Ureter (tissue), 1 donor: Measurements from ENCODE around the gene BORCS6. TPM values are rescaled to one million over a fixed set of nuclear protein-coding genes. Genes with fewer than 3 reads are reported as not detected.
"Not testable (repeated sequence)": the region's sequence is repeated elsewhere in the genome, so short reads cannot be mapped to it uniquely, and the experiment has no call there.

Experiments used
- DNase-seq: peaks from one replicate; pipeline ENCODE4 v3.0.0-alpha.2; 2020; ENCODE audit warnings: low spot score
- total RNA-seq: library from RNA; stranded (reverse); gene quantifications from one replicate; pipeline ENCODE4 v1.2.4, GENCODE V29; 2023
- donor health status: DM: yes; HTN: yes; CAD: no.

BORCS6 gene
- total RNA-seq, 1 donor from 2014 or later: 7.1 TPM

GRCh38 chr17:8173056-8173870, 16.7 kb downstream of the BORCS6 start:
- no peak for DNase-seq

DNA sequence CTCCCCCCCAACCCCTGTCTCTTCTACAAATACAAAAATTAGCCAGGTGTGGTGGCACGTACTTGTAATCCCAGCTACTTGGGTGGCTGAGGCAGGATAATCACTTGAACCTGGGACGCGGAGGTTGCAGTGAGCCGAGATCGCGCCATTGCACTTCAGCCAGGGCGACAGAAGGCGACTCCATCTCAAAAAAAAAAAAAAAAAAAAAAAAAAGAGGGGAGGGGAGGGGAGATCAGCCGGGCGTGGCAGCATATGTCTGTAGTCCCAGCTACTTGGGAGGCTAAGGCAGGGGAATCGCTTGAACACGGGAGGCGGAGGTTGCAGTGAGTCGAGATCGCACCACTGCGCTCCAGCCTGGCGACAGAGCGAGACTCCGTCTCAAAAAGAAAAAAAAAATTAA, 19.8 kb downstream of the BORCS6 start:
- DNase-seq: not testable (repeated sequence)

GRCh38 chr17:8167526-8167925, 22.5 kb downstream of the BORCS6 start:
- DNase-seq: no peak

DNA sequence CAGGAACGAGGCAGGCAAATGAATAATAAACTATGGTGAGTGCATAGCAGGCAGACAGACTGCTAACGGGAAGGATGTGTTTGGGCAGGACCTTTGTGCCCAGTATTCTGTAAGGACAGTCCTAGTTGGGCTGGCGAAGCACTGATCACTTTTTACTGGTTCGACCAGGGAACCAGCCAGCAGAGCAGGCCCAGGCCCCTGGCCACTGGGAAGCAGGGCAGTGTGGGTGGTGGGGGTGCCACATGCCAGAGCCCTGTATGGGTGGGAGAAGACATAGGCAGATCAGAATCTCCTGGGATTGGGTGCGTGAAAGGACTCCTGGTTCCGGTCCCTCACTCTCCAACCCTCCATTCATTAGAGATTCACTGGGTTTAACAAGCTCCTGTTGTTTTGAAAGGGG, 23.2 kb downstream of the BORCS6 start:
- no peak for DNase-seq

- no peak for DNase-seq
Measured at GRCh38 chr17:8164815-8165131, 25.2 kb downstream of the BORCS6 start.

DNA sequence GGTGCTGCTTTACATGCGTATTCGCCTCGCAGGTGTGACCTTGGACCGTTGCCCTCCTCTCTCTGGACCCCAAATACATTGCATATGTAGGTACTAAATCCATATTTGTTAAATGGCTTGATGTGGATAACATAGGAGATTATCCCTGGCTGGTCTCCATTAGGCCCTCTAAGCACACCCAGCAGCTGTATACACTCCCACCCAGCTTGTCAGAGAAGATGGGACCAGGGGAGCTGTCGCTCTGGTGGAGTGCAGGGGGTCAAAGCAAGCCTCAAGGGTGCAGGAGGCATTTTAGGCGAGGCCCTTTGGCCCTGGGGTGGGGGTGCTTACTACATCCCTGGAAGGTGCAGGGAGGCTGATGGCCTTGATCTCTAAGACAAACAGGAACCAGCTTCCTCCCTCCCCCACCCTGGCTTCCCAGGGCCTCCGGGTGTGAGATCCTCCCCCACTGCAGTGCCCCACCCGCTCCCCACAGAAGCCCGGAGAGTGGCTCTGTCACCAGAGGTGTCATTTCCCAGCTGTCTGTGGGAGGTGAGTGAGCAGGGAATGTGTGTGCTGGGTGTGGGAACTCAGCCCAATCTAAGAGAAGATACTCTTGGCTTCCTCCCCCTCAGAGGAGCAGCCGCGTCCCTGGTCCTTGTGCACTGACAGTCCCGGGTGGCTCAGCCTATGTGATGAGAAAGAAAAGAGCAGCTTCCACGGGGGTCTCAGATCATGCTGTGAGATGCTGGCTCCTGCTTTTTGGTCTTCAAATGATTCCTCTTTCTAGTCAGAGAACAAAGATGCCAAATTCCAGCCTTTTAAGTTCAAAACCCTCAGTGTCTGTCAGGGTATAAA, 25.8 kb downstream of the BORCS6 start:
- peak; percentile 81 for DNase-seq

DNA sequence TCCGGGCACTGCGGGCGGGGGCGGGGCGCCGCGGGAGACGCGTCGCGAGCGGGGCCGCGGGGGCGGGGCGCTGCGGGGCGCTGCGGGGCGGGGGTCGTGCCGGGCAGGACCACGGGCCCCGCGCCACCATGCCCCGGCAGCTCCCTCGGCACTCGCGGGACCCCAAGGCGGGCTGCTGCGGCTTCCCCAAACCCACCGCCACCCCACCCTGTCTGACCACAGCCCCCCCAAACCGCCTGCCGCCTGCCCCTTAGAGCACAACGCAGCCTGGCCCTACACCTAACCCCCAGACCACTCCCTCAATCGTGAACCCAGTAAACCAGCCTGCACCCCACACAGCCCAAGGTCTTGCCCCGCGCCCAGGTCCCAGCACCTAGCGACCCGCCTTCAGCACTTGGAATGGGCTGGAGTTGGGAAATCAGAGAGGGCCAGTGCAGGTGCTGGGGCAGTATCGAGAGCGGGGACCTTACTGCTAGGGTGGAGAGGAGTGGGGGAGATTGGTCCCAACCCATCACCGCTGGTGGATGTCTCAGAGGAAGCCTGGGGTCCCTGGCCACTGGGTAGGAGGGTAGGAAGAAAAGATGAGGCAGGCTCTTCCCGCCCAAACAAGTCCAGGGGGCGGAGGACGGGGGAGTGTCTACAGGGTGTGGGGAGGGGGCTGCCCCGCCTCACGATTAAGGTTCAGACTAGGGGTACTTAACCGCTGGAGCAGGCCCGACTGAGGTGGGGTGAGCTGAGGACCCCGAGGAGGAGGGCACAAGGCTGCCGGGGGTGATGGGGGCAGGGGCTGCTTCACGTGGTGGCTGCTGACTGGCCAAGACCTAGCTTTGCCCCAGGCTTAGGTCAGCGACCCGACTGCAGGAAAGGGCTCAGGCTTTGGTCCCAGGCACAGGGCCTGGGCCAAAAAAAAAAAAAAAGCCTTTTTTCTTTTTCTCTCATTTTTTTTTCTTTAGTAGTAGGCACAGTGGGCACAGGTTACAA, 26.7 kb downstream of the BORCS6 start:
- no peak for DNase-seq

DNA sequence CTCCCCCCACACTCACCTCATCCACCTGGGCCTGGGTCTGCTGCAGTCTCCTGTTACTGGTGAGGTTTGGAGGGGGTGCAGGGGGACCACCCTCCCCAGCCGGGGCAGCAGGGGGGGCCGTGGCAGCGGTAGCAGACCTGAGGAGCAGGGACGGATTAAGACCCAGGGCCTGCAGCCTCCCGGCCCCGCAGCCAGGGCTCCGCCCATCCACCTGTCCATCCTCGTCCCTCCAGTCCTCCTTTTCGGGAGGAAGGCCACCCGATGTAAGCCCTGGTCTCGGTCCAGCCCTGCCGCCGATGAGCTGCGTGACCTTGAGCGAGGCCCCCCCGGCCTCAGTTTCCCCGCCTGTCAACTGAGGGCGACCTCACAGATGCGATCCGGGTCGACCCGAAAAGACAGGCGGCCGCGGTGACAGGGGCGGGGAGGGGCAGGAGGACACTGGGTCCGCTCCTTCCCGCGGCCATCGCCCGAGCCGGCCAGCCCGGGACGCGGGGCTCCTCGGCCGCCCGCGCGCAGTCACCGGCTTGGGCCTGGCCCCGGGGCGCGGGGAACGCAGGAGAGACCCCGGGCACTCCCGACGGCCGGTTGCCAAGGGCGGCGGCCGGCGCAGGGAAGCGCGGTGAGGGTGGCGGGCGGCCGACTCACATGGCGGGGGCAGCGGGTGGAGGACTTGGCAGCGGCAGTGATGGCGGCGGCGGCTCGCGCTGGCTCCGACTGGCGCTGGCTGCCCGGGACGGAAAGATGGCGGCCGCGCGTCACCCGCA, 27.6 kb downstream of the BORCS6 start, which contains the start of gene VAMP2:
Gene VAMP2, minus strand, starts transcription at position 716 of the 764 bp plus-strand sequence. Its CDS starts 69 bp downstream, at position 647.
- peak; percentile 88 for DNase-seq

DNA sequence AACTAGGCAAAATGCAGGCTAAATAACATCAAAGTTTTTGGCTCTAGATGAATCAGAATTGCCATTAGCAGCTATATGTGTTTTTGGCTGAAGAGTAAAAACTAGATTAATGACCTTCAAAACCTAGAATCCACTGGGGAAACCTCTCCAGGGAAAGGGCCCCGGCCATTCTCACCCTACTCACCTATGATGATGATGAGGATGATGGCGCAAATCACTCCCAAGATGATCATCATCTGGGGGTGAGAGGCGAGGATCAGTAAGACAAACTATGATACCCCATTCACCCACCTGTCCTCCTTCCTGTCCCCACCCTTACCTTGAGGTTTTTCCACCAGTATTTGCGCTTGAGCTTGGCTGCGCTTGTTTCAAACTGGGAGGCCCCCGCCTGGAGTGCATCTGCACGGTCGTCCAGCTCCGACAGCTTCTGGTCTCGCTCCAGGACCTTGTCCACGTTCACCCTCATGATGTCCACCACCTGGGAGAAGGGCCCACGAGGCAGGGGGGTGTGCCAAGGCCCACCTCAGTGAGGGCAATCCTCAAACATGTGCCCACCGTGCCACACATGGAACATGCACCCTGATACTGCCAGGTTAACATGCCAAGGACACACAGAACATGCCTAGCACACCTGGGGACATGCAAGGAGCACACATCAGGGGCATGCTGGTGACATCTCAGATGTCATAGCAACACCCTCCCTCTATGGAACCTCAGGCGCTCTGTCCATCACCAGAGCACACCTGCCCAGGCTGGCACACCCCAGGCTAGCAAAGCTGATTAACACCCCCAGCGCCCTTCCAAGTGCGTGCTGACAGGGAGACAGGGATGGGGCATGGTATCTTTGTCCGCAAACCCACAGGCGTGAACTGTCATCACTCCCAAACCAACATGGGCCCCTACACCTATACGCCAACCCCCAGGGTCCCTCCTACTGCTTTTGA, 28.4 kb downstream of the BORCS6 start:
- no peak for DNase-seq

DNA sequence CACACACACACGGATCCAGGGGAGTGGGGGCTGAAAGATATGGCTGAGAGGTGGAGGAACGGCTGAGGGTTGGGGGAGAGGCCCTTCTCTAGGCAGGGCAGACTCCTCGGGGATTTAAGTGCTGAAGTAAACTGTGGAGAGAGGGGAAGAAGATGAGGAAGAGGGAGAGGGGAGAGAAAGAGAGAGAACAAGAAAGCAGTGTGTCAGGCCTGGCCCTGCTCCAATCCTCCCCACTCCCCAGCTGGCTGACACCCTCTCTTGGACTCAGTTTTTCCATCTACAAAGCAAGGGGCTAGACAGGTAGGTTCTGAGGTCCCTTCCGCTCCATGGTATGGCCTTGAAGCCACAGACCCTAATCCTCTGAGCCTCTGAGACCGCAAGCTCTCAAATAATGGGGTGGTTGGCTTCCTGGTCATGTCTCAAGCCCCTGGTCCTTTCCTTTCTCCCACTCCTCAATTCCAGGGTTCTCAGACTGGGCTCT, 29.2 kb downstream of the BORCS6 start:
- no peak for DNase-seq

DNA sequence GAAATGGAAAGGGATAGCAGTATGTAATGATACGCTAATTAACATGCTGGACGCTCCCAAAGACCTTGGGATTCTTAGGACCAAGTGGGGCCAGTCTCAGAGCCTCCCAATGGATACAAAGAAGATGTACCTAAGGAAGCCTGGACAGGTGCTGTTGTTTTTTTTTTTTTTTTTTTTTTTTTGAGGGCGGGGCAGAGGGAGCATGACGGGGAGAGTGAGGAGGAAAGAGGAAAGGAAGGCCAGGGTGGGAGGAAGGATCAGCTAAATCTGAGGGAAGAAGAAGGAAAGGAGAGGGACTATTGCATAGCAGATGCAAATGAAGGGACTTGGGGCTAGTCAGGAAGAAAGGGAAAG, 29.8 kb downstream of the BORCS6 start:
- DNase-seq: no peak

DNA sequence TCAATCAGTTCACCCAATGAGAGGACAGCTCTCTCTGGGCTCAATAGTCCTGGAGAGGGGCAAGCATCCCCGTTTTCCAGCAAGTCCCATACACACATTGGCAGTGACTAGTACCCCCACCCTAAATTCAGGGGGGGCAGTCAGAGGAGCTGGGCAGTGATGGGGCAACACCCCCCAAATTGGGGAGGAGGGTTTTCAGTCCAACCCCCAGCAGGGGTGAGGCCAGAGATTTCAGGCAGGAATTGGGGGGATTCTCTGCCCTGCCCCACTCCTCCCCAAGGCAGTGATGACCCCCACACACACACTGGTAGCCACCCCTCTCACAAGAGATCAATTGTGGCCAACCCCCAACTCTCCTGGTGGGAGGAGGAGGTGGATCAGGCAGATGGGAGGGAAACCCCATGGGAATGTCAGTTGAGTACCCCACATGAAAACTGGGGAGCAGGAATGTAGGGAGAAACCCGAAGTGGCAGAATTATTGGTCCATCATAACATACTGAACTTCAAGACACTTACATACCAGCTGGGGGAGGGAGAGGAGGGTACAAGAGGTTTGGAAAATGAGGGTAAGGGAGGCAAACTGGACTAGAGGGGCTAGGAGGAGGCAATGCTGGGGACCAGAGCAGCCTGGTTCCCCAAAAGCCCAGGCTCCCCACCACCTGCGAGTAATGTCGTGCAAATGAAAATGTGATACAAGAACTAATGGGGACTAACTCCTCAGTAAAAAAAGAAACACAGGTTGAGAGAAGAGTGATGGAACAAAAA, 30.3 kb downstream of the BORCS6 start:
- DNase-seq: no peak

DNA sequence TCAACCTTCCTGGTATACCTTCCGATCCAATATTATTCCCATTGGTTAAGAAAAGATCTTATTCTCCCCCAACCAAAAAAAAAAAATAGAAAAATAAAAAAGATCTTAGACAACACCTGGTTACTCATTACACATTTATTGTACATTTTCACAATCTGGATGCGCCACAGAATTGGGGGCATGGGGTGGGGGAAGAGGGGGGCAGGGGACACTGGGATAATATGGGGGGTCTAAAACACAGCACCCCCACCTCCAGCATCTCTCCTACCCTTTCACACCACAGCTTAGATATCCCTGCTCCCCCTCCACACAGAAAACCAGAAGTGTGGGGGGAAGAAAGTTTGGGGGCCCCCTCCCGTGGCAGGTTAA, 31.0 kb downstream of the BORCS6 start:
- no peak for DNase-seq

GRCh38 chr17:8158267-8159031, 31.5 kb downstream of the BORCS6 start:
- DNase-seq: peak; percentile 94

GRCh38 chr17:8156246-8156992, 33.6 kb downstream of the BORCS6 start:
- peak; percentile 100 for DNase-seq

GRCh38 chr17:8155996-8156245, 34.1 kb downstream of the BORCS6 start:
- no peak for DNase-seq

- DNase-seq: no peak
Measured at GRCh38 chr17:8155231-8155995, 34.6 kb downstream of the BORCS6 start.
